Lower leg skin (tissue), 4 donors: ENCODE results near the gene RTN3. TPM values are rescaled to one million over a fixed set of nuclear protein-coding genes. Genes with fewer than 3 reads are reported as not detected.

ENCODE experiments used
- DNase-seq, 2 donors: peaks; one replicate each; pipeline ENCODE4 v3.0.0-alpha.2; 2019; ENCODE audit warnings: low spot score in 2 of 2
- H3K4me3 ChIP-seq: fragments of 200-600 bp; sonication (generic); 2 replicates; pipeline ENCODE4 v1.5.1; 2017; ENCODE audit warnings: mild to moderate bottlenecking, low read depth; ENCODE audit not compliant: poor library complexity, severe bottlenecking
- POLR2A ChIP-seq, 2 donors: fragments of 450-650 bp; IDR thresholded peaks; one replicate each; pipeline ENCODE4 v1.6.1; 2016 to 2017; ENCODE audit warnings: antibody characterized with exemption in 2 of 2, mild to moderate bottlenecking in 1 of 2, moderate library complexity in 1 of 2
- WGBS, 2 donors: methylation state at CpG; one replicate each; pipeline ENCODE4 v1.1.5; 2018; 5-methylcytosine and 5-hydroxymethylcytosine counted together
- intact Hi-C: fragments of 100-400 bp; cut with DNase I; formaldehyde crosslinking; loops from one replicate; pipeline ENCODE4 v1.15.0; 2023; ENCODE audit warnings: low total_unique reads
- total RNA-seq, 4 donors: library from RNA; depleted of rRNA; stranded (reverse); fragments of >200 nt; gene quantifications; one replicate each; pipeline ENCODE4 v1.1.0, GENCODE V29; 2016
- TF ChIP-seq, protein P1 (sequence below), 3 donors: fragments of 450-650 bp; IDR thresholded peaks; one replicate each; pipeline ENCODE4 v1.5.1; 2016; ENCODE audit warnings: antibody characterized with exemption in 3 of 3, mild to moderate bottlenecking in 3 of 3, moderate library complexity in 2 of 3

Gene RTN3
- total RNA-seq, 4 donors from 2014 or later = 124 to 192 (median 148) TPM

GRCh38 chr11:63709336-63709884 lies 28.1 kb downstream of the RTN3 start:
- DNase-seq = no peak
- intact Hi-C loops = no loop called here
- whole genome bisulfite sequencing, 2 donors = 41 to 45% methylated on average over 3 of the region's 3 CpGs
- no peak overlapping the region for H3K4me3 ChIP-seq
- TF ChIP-seq, protein P1, sequence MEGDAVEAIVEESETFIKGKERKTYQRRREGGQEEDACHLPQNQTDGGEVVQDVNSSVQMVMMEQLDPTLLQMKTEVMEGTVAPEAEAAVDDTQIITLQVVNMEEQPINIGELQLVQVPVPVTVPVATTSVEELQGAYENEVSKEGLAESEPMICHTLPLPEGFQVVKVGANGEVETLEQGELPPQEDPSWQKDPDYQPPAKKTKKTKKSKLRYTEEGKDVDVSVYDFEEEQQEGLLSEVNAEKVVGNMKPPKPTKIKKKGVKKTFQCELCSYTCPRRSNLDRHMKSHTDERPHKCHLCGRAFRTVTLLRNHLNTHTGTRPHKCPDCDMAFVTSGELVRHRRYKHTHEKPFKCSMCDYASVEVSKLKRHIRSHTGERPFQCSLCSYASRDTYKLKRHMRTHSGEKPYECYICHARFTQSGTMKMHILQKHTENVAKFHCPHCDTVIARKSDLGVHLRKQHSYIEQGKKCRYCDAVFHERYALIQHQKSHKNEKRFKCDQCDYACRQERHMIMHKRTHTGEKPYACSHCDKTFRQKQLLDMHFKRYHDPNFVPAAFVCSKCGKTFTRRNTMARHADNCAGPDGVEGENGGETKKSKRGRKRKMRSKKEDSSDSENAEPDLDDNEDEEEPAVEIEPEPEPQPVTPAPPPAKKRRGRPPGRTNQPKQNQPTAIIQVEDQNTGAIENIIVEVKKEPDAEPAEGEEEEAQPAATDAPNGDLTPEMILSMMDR (IDR thresholded peaks at IDR 0.05) = no peak
- TF ChIP-seq POLR2A (IDR thresholded peaks at IDR 0.05) = no peak

- no peak overlapping the region for H3K4me3 ChIP-seq
- WGBS, 2 donors = 64 to 68% methylated on average over 11 of the region's 11 CpGs
- intact Hi-C loops = loop anchor here (10.0 kb wide), 1 partner anchor 56 kb away; no protein-coding TSS in a partner anchor
- no peak for DNase-seq
- no peak for TF ChIP-seq POLR2A (IDR thresholded peaks at IDR 0.05)
- TF ChIP-seq, protein P1 (IDR thresholded peaks at IDR 0.05) = no peak
Measured at GRCh38 chr11:63710476-63711217, 29.3 kb downstream of the RTN3 start.

DNA sequence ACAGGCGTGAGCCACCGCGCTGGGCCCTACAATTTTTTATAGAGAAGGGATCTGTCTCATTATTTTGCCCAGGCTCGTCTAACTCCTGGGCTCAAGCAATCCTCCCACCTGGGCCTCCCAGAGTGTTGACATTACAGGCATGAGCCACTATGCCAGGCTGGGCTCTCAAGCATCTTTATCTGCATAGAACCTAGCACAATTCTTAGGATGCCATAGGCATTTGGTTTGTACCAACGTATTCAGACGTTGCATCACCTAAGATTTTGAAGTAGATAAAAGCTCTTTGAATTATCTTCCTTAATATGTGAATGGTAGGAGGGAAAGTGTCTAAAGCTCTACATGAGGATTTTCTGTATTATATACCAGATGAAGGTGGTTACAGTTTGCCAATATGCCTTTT lies 30.5 kb downstream of the RTN3 start:
- intact Hi-C loops = loop anchor here (10.0 kb wide), 1 partner anchor 57 kb away; no protein-coding TSS in a partner anchor
- WGBS, 2 donors = 80 to 84% methylated on average over 6 of the region's 6 CpGs
- H3K4me3 ChIP-seq = no peak overlapping the region
- DNase-seq = no peak
- TF ChIP-seq POLR2A (IDR thresholded peaks at IDR 0.05) = no peak
- TF ChIP-seq, protein P1 (IDR thresholded peaks at IDR 0.05) = no peak

DNA sequence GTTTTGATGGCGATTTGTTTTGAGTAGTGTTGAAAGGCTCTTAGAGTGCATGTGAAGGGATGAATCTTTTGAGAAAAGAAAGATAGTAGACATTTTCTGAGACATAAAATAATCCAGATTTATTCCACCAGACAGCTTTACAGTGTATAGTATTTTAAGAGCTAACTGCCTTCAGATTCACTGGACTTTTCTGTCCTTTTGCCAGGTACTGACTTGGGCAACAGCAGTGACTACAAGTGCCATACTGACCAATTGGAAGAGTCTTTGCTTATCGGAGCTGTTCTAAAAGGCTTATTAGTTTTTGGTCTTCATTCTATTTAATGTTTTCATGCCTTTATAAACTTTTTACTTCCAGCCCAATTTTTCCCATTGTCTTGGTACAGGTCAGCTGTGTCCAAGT lies 32.5 kb downstream of the RTN3 start:
- WGBS, 2 donors = 90 to 91% methylated on average over 2 of the region's 2 CpGs
- TF ChIP-seq, protein P1 (IDR thresholded peaks at IDR 0.05) = no peak
- TF ChIP-seq POLR2A (IDR thresholded peaks at IDR 0.05) = no peak
- intact Hi-C loops = loop anchor here (10.0 kb wide), 1 partner anchor 59 kb away; no protein-coding TSS in a partner anchor
- DNase-seq = no peak
- H3K4me3 ChIP-seq = no peak overlapping the region

- no peak for TF ChIP-seq POLR2A (IDR thresholded peaks at IDR 0.05)
- TF ChIP-seq, protein P1 (IDR thresholded peaks at IDR 0.05) = no peak
- intact Hi-C loops = loop anchor here (10.0 kb wide), 1 partner anchor 61 kb away; no protein-coding TSS in a partner anchor
- no peak for DNase-seq
- no peak overlapping the region for H3K4me3 ChIP-seq
Measured at GRCh38 chr11:63716046-63716445, 34.7 kb downstream of the RTN3 start.
